ENCODE results near the gene TPM1. TPM values are rescaled to one million over a fixed set of nuclear protein-coding genes. Genes with fewer than 3 reads are reported as not detected.
A peak's percentile ranks its signal among the peaks of the same experiment; 100 is the strongest.

The TPM1 gene
- total and polyA plus RNA-seq, 9 of the 15 experiments (the other 6 are each of a cell fraction or from before 2014, with no cell fraction given) = 8.1 to 53.9 (median 43.1) TPM

- TF ChIP-seq ZFP91 (CRISPR knock-in tag; IDR thresholded peaks at IDR 0.05) (no peak), ZFP1 (CRISPR knock-in tag; IDR thresholded peaks at IDR 0.05) (no peak)
These were observed 48.3 kb downstream of the TPM1 start (continued) for GRCh38 chr15:63090887-63091286.

- H3K79me2 ChIP-seq (ENCODE audit: control insufficient read depth, insufficient read depth, low read length) = no peaks in the 10 kb centered on the region
- H3K4me3 ChIP-seq = no peak overlapping the region
- intact Hi-C loops (cut with micrococcal nuclease) (no loop called here), in situ Hi-C loops (cut with MboI) (no loop called here)
- ChIA-PET CTCF (ENCODE audit: low intra/inter-chr PET ratio) (interaction anchor here (2.4 to 4.2 kb wide), 3 partner anchors 43 to 310 kb away, joined by 11 to 56 read pairs (median 15); no protein-coding TSS in a partner anchor), POLR2A (interaction anchor here (1.8 kb wide), 1 partner anchor 12 kb away, joined by 6 read pairs; no protein-coding TSS in a partner anchor)
- H3K9ac ChIP-seq (ENCODE audit: insufficient read depth in 1 of 2, low read depth in 2 of 2, low read length in 2 of 2) = no peak overlapping the region
- FAIRE-seq (no peak), DNase-seq (ENCODE audit: extremely low read depth in 1 of 4, low spot score in 3 of 4) (no peak), ATAC-seq (no peak)
- H3K9me3 ChIP-seq (replicated peaks; ENCODE audit: control insufficient read depth, insufficient read depth, low read depth, low read length) = no peaks in the 10 kb centered on the region
- H3K36me3 ChIP-seq (ENCODE audit: control insufficient read depth, insufficient read depth, low read length) = no peaks in the 10 kb centered on the region
- no peak overlapping the region for H3K27ac ChIP-seq (ENCODE audit: extremely low read depth, low read depth, low read length)
- peaks cover 0 to 5% of the 10 kb centered on the region in 2 experiments; a peak in 1 of 5 replicates for H3K4me1 ChIP-seq (replicated peaks in 1 of 2; ENCODE audit: control insufficient read depth in 2 of 2, insufficient read depth in 2 of 2, low read length in 2 of 2)
- no peaks in the 10 kb centered on the region for H3K9me1 ChIP-seq (ENCODE audit: control insufficient read depth, insufficient read depth, low read length)
- 0 out of 5 replicates have a peak, but pooled peaks cover 0 to 3% of the 10 kb centered on the region in 2 experiments for H3K27me3 ChIP-seq (ENCODE audit: control insufficient read depth in 2 of 2, insufficient read depth in 2 of 2, low read length in 2 of 2)
- BruUV-seq (replicated peaks) = no TSS peak
- no peaks in the 10 kb centered on the region for H4K20me1 ChIP-seq (replicated peaks; ENCODE audit: control insufficient read depth, insufficient read depth, low read length)
- no peak overlapping the region for H3K4me2 ChIP-seq (ENCODE audit: insufficient read depth, low read length)
- WGBS (ENCODE audit: insufficient coverage, low coverage, missing lambda C conversion rate) = 13% methylated on average over 4 of the region's 4 CpGs
- no peak overlapping the region for H2AFZ ChIP-seq (ENCODE audit: low read depth, low read length)
- no peak for TF ChIP-seq ZNF511 (CRISPR knock-in tag; IDR thresholded peaks at IDR 0.05)
- no peak for TF ChIP-seq CBFB (CRISPR knock-in tag; IDR thresholded peaks at IDR 0.05)
- TF ChIP-seq ZNF395 (CRISPR knock-in tag; IDR thresholded peaks at IDR 0.05) = no peak
- TF ChIP-seq ZKSCAN3 (CRISPR knock-in tag; IDR thresholded peaks at IDR 0.05) = no peak
- TF ChIP-seq NCOA6 (IDR thresholded peaks at IDR 0.05) = no peak
- peak; percentile 39 for TF ChIP-seq MAFF (IDR thresholded peaks at IDR 0.05; ENCODE audit: low read length)
- no peak for TF ChIP-seq ZNF140 (CRISPR knock-in tag; IDR thresholded peaks at IDR 0.05)
- TF ChIP-seq SMC3 (conservative IDR thresholded peaks at IDR 0.05; ENCODE audit: insufficient read depth, low read depth, low read length) = no peak
- TF ChIP-seq MAFK (IDR thresholded peaks at IDR 0.05; ENCODE audit: low read length) = 0 out of 2 replicates have a peak, but pooled peaks have one; percentile 30
- TF ChIP-seq ZNF780A (CRISPR knock-in tag; IDR thresholded peaks at IDR 0.05) = no peak
- TF ChIP-seq PCBP2 (IDR thresholded peaks at IDR 0.05; ENCODE audit: low read depth, low read length, poor library complexity, severe bottlenecking) = no peak
- TF ChIP-seq E2F3 (CRISPR knock-in tag; IDR thresholded peaks at IDR 0.05) = no peak
- no peak for TF ChIP-seq POLR2AphosphoS2 (IDR thresholded peaks at IDR 0.05; ENCODE audit: low read length)
- no peak for TF ChIP-seq NELFE (IDR thresholded peaks at IDR 0.05; ENCODE audit: insufficient read depth, insufficient read length)
- peak; percentile 68 for TF ChIP-seq C11orf30 (IDR thresholded peaks at IDR 0.05; ENCODE audit: low read depth)
- TF ChIP-seq KAT7 (CRISPR knock-in tag; IDR thresholded peaks at IDR 0.05; ENCODE audit: borderline replicate concordance) = no peak
- no peak for TF ChIP-seq ZNF766 (CRISPR knock-in tag; conservative IDR thresholded peaks at IDR 0.05)
These were observed 49.3 kb downstream of the TPM1 start for GRCh38 chr15:63091679-63092446.
